CD4-positive, alpha-beta T cell treated with Interleukin-6 for 4 hours (primary cell): ENCODE data around the gene IL24.

Experiments used
- DNase-seq: peaks from one replicate; pipeline ENCODE4 v3.0.0-alpha.2; 2020; ENCODE audit warnings: mixed read lengths

The IL24 gene

GRCh38 chr1:206882555-206882954, 14.7 kb upstream of the IL24 start:
- no peak for DNase-seq

- DNase-seq, result no peak
Observed at GRCh38 chr1:206883160-206883559, 14.1 kb upstream of the IL24 start.

GRCh38 chr1:206883876-206884275, 13.4 kb upstream of the IL24 start:
- DNase-seq, result no peak

- DNase-seq, result no peak
Observed at GRCh38 chr1:206885341-206886060, 11.7 kb upstream of the IL24 start.

DNA sequence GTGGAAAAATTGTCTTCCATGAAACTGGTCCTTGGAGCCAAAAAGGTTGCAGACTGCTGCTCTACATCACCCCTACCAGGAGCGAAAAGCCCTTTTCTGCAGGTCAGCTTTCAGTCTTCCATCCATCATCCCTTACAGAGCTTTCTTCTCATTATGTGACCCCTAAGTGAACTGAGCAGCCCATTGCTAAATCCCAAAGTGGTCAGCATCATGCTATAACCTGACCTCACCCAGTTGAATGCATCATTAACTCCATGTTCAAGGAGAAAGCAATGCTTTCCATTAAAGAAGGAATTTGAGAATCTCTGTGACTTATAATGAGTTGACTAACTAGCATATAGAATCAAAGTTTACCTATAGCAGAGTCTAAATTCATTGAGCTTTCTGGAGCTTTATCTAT, 10.4 kb upstream of the IL24 start:
- DNase-seq, result no peak

GRCh38 chr1:206887701-206888100, 9.5 kb upstream of the IL24 start:
- no peak for DNase-seq

DNA sequence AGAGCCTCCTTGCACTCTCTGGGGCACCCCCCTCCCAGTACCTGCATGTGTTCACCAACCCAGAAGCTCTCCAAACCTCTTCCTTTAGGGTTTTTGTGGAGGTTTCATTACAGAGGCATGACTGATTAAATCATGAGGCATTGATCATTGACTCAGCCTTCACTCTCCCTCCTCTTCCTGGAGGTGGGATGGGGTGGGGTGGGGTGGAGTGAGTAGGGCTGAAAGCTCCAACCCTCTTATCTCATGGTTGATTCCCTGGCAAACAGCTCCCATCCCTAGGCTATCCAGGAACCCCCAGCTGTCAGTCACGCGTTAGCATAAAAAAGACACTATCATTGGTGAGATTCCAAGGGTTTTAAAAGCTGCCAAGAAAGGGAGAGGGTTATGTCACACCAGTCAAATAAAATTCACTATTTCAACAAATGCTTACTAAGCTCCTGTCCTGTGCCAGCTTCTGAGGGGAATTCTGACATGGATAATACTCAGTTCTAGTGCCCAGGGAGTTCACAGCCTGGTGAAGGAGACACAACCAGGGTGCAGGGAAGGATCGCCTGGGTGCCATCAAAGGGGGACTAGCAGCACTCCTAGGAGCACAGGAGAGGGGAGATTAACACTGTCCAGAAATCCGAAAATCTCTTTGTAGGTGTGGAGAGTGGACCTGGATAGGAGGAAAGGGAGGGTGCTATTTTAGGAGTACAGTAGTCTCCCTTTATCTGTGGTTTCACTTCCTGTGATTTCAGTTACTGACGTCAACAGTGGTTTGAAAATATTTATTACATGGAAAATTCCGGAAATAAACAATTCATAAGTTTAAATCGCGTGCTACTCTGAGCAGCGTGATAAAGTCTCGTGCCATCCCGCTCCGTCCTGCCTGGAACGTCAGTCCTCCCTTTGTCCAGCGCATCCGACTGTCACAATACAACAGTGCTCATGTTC, 6.8 kb upstream of the IL24 start:
- DNase-seq, result no peak

DNA sequence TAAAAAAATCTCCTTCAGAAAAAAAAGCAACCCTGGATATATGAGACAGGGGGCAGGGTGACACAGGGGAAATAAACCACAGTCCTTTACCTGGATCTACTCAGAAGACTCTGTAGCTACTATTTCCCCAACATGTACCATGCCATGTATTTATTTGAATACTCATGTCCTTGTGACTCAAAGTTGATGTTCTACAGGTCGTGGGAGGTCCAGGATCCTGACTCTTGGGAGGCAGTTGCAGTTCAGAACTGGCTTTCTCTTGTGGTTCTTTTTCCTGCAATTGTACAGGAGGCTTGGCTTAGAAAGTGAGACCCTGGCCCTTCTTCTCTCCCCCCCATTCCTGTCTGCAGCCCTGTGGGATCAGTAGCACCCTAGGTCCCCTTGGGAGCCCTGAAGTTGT, 5.8 kb upstream of the IL24 start:
- DNase-seq, result no peak

DNA sequence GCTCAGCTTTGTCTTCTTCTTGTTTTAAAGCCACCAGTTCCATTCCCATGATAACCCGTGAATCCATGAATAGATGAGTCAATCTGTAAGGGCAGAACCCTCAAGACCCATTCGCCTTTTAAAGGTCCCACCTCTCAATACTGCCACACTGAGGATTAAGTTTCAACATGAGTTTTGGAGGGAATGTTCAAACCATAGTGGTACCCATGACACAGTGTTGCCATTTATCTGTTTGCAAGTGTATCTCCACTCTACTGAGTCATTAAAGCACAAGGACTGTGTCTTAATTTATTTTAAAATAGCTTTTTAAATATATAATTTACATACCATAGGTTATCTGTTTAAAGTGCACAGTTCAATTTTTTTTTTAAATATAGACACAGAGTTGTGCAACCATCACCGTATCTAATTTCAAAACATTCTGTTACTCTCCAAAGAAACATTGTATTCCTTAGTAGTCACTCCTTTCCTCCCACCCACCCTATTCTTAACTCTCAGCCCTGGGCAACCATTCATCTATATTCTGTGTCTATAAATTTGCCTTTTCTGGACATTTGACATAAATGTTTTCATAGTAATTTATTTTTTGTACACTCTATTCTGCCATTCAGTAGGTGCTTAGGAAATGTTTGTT, 4.8 kb upstream of the IL24 start:
- DNase-seq, result no peak

DNA sequence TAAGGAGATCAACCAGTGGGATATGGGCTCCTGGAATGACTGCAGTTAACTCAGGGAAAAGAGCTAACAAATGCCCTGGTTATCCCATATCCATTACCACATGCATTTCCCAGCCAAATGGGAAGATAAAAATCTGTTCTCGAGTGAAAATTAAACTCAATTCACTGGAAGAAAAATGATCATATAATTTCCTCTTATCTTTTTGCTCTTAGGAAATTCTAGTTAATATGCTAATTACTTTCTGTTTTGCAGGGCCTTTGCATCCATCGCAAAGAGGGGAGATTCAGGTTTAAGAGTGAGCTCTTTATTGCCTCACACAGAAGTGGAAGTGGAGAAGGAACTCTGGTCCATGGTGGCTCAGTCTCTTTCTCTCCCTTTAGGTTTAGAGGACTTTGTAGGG, 3.9 kb upstream of the IL24 start:
- no peak for DNase-seq

DNA sequence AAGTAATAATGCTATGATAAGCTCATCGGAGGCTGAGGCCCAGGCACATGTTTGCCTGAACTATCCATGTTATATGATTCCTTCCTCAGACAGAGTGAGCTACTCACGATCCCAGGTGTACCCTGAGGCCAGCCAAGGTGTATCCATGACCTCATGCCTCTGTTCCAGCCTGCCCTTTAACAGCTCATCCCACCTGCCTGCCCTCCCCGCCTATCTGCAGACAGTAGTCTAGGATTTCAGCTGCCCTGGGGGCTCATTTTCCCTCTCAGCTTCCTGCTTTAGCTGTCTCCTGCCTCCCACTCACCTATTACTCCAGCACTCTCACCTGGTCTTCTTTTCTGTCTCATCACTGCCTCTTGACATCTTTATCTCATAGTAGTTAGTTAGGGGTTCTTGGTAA, 1.9 kb upstream of the IL24 start:
- DNase-seq, result no peak

DNA sequence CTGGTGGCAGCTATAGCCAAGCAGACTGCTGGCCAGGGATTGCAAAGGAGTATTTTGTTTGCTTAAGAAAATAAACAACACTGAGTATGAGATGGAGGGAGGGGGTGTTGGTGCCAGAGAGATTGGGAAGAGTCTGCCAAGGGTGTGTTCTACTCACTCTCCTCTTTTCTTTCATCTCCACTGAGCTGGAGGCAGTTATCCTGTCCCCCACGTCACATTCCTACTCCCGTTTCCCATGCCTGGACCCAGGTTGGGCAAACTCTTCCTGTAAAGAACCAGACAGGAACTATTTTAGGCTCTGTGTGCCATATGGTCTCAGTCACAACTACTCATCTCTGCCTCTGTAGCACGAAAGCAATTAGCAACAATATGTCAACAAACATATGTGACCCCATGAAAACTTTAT, 1.4 kb upstream of the IL24 start:
- DNase-seq, result no peak

GRCh38 chr1:206896261-206896660, 982 bp upstream of the IL24 start:
- DNase-seq, result no peak

- DNase-seq, result no peak
Observed at GRCh38 chr1:206898089-206898914, 1.1 kb downstream of the IL24 start.

GRCh38 chr1:206898915-206899431, 1.7 kb downstream of the IL24 start:
- no peak for DNase-seq

- DNase-seq, result no peak
Observed at GRCh38 chr1:206899717-206900116, 2.5 kb downstream of the IL24 start.

- DNase-seq, result no peak
Observed at GRCh38 chr1:206900149-206900548, 2.9 kb downstream of the IL24 start.

DNA sequence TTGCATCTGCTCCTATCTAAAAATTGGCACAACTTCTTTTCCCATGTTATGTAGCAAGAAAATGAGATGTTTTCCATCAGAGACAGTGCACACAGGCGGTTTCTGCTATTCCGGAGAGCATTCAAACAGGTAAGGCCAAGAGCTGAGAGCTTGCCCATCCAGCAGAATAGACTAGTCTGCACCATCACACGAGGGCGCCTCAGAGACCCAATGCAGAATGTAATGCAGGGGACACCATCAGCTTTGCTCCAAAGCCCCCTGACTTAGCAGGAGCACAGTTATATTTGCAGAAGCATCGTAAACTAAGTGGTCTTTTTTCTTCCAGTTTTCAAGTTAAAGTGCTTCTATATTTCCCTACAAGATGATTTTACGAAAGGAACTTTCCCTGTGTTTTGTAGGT, 4.7 kb downstream of the IL24 start:
- DNase-seq, result no peak

DNA sequence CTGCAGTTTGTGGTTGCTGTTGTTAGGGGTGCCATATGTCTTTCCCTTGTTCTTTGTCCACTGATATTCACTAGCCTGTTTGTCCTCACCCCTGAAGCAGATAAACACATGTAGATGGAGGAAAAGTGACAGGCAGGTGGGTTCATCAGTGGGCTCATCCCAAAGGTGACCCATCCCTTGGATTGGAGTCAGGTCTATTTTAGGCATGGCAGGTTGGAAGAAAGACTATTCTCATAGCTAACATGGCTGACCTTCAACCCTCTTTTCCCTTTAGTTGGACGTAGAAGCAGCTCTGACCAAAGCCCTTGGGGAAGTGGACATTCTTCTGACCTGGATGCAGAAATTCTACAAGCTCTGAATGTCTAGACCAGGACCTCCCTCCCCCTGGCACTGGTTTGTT, 5.5 kb downstream of the IL24 start:
- DNase-seq, result no peak

- DNase-seq, result no peak
Observed at GRCh38 chr1:206903687-206904086, 6.4 kb downstream of the IL24 start.

GRCh38 chr1:206904423-206905142, 7.3 kb downstream of the IL24 start:
- no peak for DNase-seq
